K562 (cell line): ENCODE results near the gene TLR1. TPM values are rescaled to one million over a fixed set of nuclear protein-coding genes. Genes with fewer than 3 reads are reported as not detected.

ENCODE experiments used
- ATAC-seq: fragments of 200-7000 bp; cut with Tn5 transposase; 3 replicates; pipeline ENCODE4 v1.9.1; 2020; ENCODE audit warnings: moderate library complexity
- BruUV-seq: library from RNA; stranded (reverse); fragments of 400-500 nt; replicated peaks from 2 replicates; lab custom pipeline; 2021; lab: Mats Ljungman, UMichigan
- CTCF ChIA-PET: fragments of 300-600 bp; formaldehyde crosslinking; extraction: SDS; loops from one replicate; lab custom pipeline; 2021; ENCODE audit warnings: low intra/inter-chr PET ratio; lab: Yijun Ruan, JAX
- POLR2A ChIA-PET: fragments of 300-600, 350-650 bp; sonication (Branson Sonifier 250); formaldehyde crosslinking; extraction: SDS; loops from one replicate; lab custom pipeline; 2021; ENCODE audit warnings: antibody characterized with exemption, inconsistent platforms; lab: Yijun Ruan, JAX
- DNase-seq, 4 experiments: peaks; one replicate each; pipeline versions ENCODE4 v3.0.0 to v3.0.0-alpha.2; 2011 to 2018; ENCODE audit warnings: low spot score in 3 of 4, mixed read lengths in 3 of 4; ENCODE audit errors: extremely low read depth in 1 of 4
- FAIRE-seq: peaks from 2 replicates; lab custom pipeline; 2011; peaks lifted over from hg19 to GRCh38; lab: Jason Lieb, UNC
- H2AFZ ChIP-seq: 2 replicates; pipeline ENCODE4 v1.6.0; 2011; ENCODE audit warnings: low read depth, low read length, control low read depth, inconsistent platforms
- H3K27ac ChIP-seq: fragments of 200-600 bp; 3 replicates; pipeline ENCODE4 v1.8.0; 2011; ENCODE audit warnings: low read depth, mild to moderate bottlenecking, control low read depth, inconsistent platforms, low read length, moderate library complexity, mixed read lengths; ENCODE audit errors: extremely low read depth
- H3K27me3 ChIP-seq, 2 experiments: fragments of 300-600 bp in 1 of 2; 2 replicates in 1 of 2; 3 replicates in 1 of 2; pipeline versions ENCODE4 v1.6.0 to v1.8.0; 2011; ENCODE audit warnings: inconsistent platforms in 2 of 2, low read length in 2 of 2, mild to moderate bottlenecking in 1 of 2, mixed read lengths in 1 of 2, moderate library complexity in 1 of 2; ENCODE audit not compliant: control insufficient read depth in 2 of 2, insufficient read depth in 2 of 2
- H3K36me3 ChIP-seq: fragments of 300-600 bp; 3 replicates; pipeline ENCODE4 v1.8.0; 2011; ENCODE audit warnings: mild to moderate bottlenecking, low read length, inconsistent platforms; ENCODE audit not compliant: control insufficient read depth, insufficient read depth
- H3K4me1 ChIP-seq, 2 experiments: fragments of 200-600 bp in 1 of 2; replicated peaks in 1 of 2; 2 replicates in 1 of 2; 3 replicates in 1 of 2; pipeline versions ENCODE4 v1.5.1 to v1.8.0; 2011; ENCODE audit warnings: inconsistent platforms in 2 of 2, low read length in 2 of 2, mild to moderate bottlenecking in 1 of 2, mixed read lengths in 1 of 2, moderate library complexity in 1 of 2; ENCODE audit not compliant: control insufficient read depth in 2 of 2, insufficient read depth in 2 of 2
- H3K4me2 ChIP-seq: 2 replicates; pipeline ENCODE4 v1.6.1; 2011; ENCODE audit warnings: low read length, control low read depth, inconsistent platforms, mixed read lengths; ENCODE audit not compliant: insufficient read depth
- H3K4me3 ChIP-seq: fragments of 200-600 bp; sonication (generic), shearing (Covaris generic); 2 replicates; pipeline ENCODE4 v1.5.1; 2016; ENCODE audit warnings: control low read depth, inconsistent platforms
- H3K79me2 ChIP-seq: fragments of 200-600 bp; 3 replicates; pipeline ENCODE4 v1.8.0; 2011; ENCODE audit warnings: low read length, inconsistent platforms; ENCODE audit not compliant: control insufficient read depth, insufficient read depth
- H3K9ac ChIP-seq, 2 experiments: 2 replicates each; pipeline versions ENCODE4 v1.6.0 to v1.6.1; 2011; ENCODE audit warnings: low read depth in 2 of 2, low read length in 2 of 2, control low read depth in 1 of 2, inconsistent platforms in 1 of 2, mild to moderate bottlenecking in 1 of 2, mixed read lengths in 1 of 2; ENCODE audit not compliant: insufficient read depth in 1 of 2
- H3K9me1 ChIP-seq: one replicate; pipeline ENCODE4 v1.6.0; 2011; ENCODE audit warnings: inconsistent platforms, mild to moderate bottlenecking, low read length, moderate library complexity; ENCODE audit not compliant: control insufficient read depth, insufficient read depth
- H3K9me3 ChIP-seq: replicated peaks from 2 replicates; pipeline ENCODE4 v1.5.1; 2011; ENCODE audit warnings: low read depth, low read length, inconsistent platforms; ENCODE audit not compliant: control insufficient read depth, insufficient read depth
- H4K20me1 ChIP-seq: replicated peaks from 2 replicates; pipeline ENCODE4 v1.6.1; 2011; ENCODE audit warnings: low read length, inconsistent platforms, mixed read lengths; ENCODE audit not compliant: control insufficient read depth, insufficient read depth
- ATF7 ChIP-seq: fragments of 450-650 bp; IDR thresholded peaks from 2 replicates; pipeline ENCODE4 v1.7.1; 2014; ENCODE audit warnings: mild to moderate bottlenecking, moderate library complexity
- CBX1 ChIP-seq: sonication (generic); IDR thresholded peaks from 2 replicates; pipeline ENCODE4 v1.6.1; 2016; ENCODE audit warnings: antibody characterized with exemption, low read depth, mild to moderate bottlenecking
- MEF2A ChIP-seq: IDR thresholded peaks from 2 replicates; pipeline ENCODE4 v1.6.1; 2011; ENCODE audit warnings: low read depth, mild to moderate bottlenecking, low read length, moderate library complexity; ENCODE audit not compliant: control insufficient read depth
- SFPQ ChIP-seq: fragments of 200-400 bp; formaldehyde crosslinking; IDR thresholded peaks from 2 replicates; pipeline ENCODE4 v1.6.1; 2017; ENCODE audit warnings: mild to moderate bottlenecking, low read depth, low read length, moderate library complexity
- SMAD1 ChIP-seq: fragments of 150-350 bp; IDR thresholded peaks from 2 replicates; pipeline ENCODE4 v1.6.1; 2014; ENCODE audit warnings: low read length, low read depth; ENCODE audit not compliant: partially characterized antibody
- TFE3 ChIP-seq: fragments of 450-650 bp; formaldehyde crosslinking; IDR thresholded peaks from 2 replicates; pipeline ENCODE4 v1.4.0; 2020; ENCODE audit warnings: mild to moderate bottlenecking, mixed read lengths
- ZNF696 ChIP-seq: fragments of 250-450 bp; sonication (Bioruptor Pico); conservative IDR thresholded peaks from 2 replicates; pipeline ENCODE4 v1.4.0; 2020; ENCODE audit warnings: mild to moderate bottlenecking, moderate library complexity
- WGBS: fragments of 100-300 bp; shearing (Covaris generic); methylation state at CpG from one replicate; pipeline ENCODE4 v1.1.6; 2016; ENCODE audit warnings: low coverage, mixed read lengths; ENCODE audit not compliant: insufficient coverage; ENCODE audit errors: missing lambda C conversion rate; 5-methylcytosine and 5-hydroxymethylcytosine counted together
- in situ Hi-C: fragments of 300-500 bp; cut with MboI; formaldehyde crosslinking; loops from 4 replicates; pipeline ENCODE4 v1.15.0; 2018; ENCODE audit warnings: inconsistent platforms, mixed read lengths
- intact Hi-C: fragments of 100-400 bp; cut with micrococcal nuclease; formaldehyde crosslinking; loops from 2 replicates; pipeline ENCODE4 v1.14.2; 2022
- polyA plus RNA-seq, 8 experiments: library from polyadenylated mRNA; depleted of rRNA in 4 of 8; stranded (reverse) in 5 of 8; unstranded in 3 of 8; fragments of >200 nt; fragmentation: Nextera tagmentation in 2 of 8; fragmentation: Illumina TruSeq in 1 of 8; extraction: Ambion mirVana in 2 of 8; extraction: Trizol in 1 of 8; gene quantifications; 2 replicates each; pipeline versions ENCODE4 v1.2.1 to v1.2.3, GENCODE V29; 2011 to 2014; ENCODE audit warnings: inconsistent platforms in 1 of 8, missing spikeins in 1 of 8
- total RNA-seq, 7 experiments: library from RNA; depleted of rRNA in 6 of 7; stranded (reverse); fragments of >200 nt in 6 of 7; fragmentation: Illumina TruSeq in 2 of 7; extraction: Trizol in 2 of 7; gene quantifications; 2 replicates each; pipeline versions ENCODE4 v1.2.1 to v1.2.3, GENCODE V29; 2011 to 2021; ENCODE audit warnings: low replicate concordance in 1 of 7

Gene TLR1
- total and polyA plus RNA-seq, 9 of the 15 experiments (the other 6 are each of a cell fraction or from before 2014, with no cell fraction given), result 0.11 to 0.49 (median 0.29) TPM

GRCh38 chr4:38818441-38818976 lies 13.9 kb upstream of the TLR1 start (continued):
- TF ChIP-seq SFPQ (no peak), ZNF696 (no peak), SMAD1 (no peak), CBX1 (no peak)

- H2AFZ ChIP-seq, result no peak overlapping the region
- BruUV-seq, result no TSS peak
- H3K9me3 ChIP-seq, result no peaks in the 10 kb centered on the region
- H3K4me2 ChIP-seq, result no peak overlapping the region
- ATAC-seq (no peak), DNase-seq (no peak), FAIRE-seq (no peak)
- H3K27me3 ChIP-seq, result no peaks in the 10 kb centered on the region
- H4K20me1 ChIP-seq, result no peaks in the 10 kb centered on the region
- no peak overlapping the region for H3K4me3 ChIP-seq
- no peak overlapping the region for H3K27ac ChIP-seq
- ChIA-PET POLR2A (interaction anchor here (0.6 to 1.4 kb wide), 3 partner anchors 13 to 120 kb away, joined by 3 read pairs; no protein-coding TSS in a partner anchor), CTCF (no interaction called here)
- no peak overlapping the region for H3K9ac ChIP-seq
- no peaks in the 10 kb centered on the region for H3K36me3 ChIP-seq
- no peaks in the 10 kb centered on the region for H3K79me2 ChIP-seq
- no peaks in the 10 kb centered on the region for H3K9me1 ChIP-seq
- in situ Hi-C loops (no loop called here), intact Hi-C loops (no loop called here)
- 2% methylated on average over 3 of the region's 3 CpGs for WGBS
- no peaks in the 10 kb centered on the region for H3K4me1 ChIP-seq
- TF ChIP-seq TFE3, result no peak
- TF ChIP-seq ATF7, result peak; percentile 36; the same call in 1 of the 2 replicates
- TF ChIP-seq MEF2A, result no peak
Measured at GRCh38 chr4:38815885-38816782, 11.5 kb upstream of the TLR1 start.
